MCF 10A (cell line): ENCODE data around the gene ADSS2. TPM values are rescaled to one million over a fixed set of nuclear protein-coding genes. Genes with fewer than 3 reads are reported as not detected.
A peak's percentile ranks its signal among the peaks of the same experiment; 100 is the strongest.

ENCODE experiments used
- BruUV-seq: library from RNA; stranded (reverse); fragments of 400-500 nt; replicated peaks from 2 replicates; lab custom pipeline; 2021; lab: Mats Ljungman, UMichigan
- CTCF ChIA-PET: fragments of 300-600 bp; sonication (Branson Sonifier 250); formaldehyde crosslinking; extraction: SDS; loops from one replicate; lab custom pipeline; 2021; ENCODE audit warnings: antibody characterized with exemption, inconsistent platforms; lab: Yijun Ruan, JAX
- POLR2A ChIA-PET: fragments of 300-600, 350-650 bp; sonication (Branson Sonifier 250); formaldehyde crosslinking; extraction: SDS; loops from one replicate; lab custom pipeline; 2020; ENCODE audit warnings: antibody characterized with exemption, inconsistent platforms; lab: Yijun Ruan, JAX
- DNase-seq: peaks from one replicate; pipeline ENCODE4 v3.0.0-alpha.2; 2018; ENCODE audit not compliant: unreplicated experiment
- H3K27ac Mint-ChIP-seq: one replicate; pipeline ENCODE4 v1.8.0; 2022; ENCODE audit warnings: mild to moderate bottlenecking, low read depth, mixed read lengths; ENCODE audit not compliant: unreplicated experiment
- H3K27me3 Mint-ChIP-seq: one replicate; pipeline ENCODE4 v1.8.0; 2022; ENCODE audit warnings: mixed read lengths; ENCODE audit not compliant: insufficient read depth, unreplicated experiment
- H3K36me3 Mint-ChIP-seq: one replicate; pipeline ENCODE4 v1.8.0; 2022; ENCODE audit warnings: mild to moderate bottlenecking, moderate library complexity, mixed read lengths; ENCODE audit not compliant: insufficient read depth, unreplicated experiment
- H3K4me1 Mint-ChIP-seq: one replicate; pipeline ENCODE4 v1.8.0; 2022; ENCODE audit warnings: mixed read lengths; ENCODE audit not compliant: insufficient read depth, unreplicated experiment
- H3K4me3 Mint-ChIP-seq: one replicate; pipeline ENCODE4 v1.8.0; 2022; ENCODE audit warnings: mild to moderate bottlenecking, moderate library complexity, mixed read lengths; ENCODE audit not compliant: unreplicated experiment
- H3K9me3 Mint-ChIP-seq: one replicate; pipeline ENCODE4 v1.8.0; 2022; ENCODE audit warnings: mixed read lengths; ENCODE audit not compliant: unreplicated experiment
- CTCF ChIP-seq: fragments of 200-600 bp; IDR thresholded peaks from one replicate; pipeline ENCODE4 v1.8.0; 2022; ENCODE audit warnings: antibody characterized with exemption, mild to moderate bottlenecking; ENCODE audit not compliant: unreplicated experiment
- intact Hi-C: fragments of 100-400 bp; cut with micrococcal nuclease; formaldehyde crosslinking; loops from 2 replicates; pipeline ENCODE4 v1.14.1; 2022
- total RNA-seq: library from RNA; stranded (reverse); gene quantifications from 2 replicates; pipeline ENCODE4 v1.2.3, GENCODE V29; 2022

Gene ADSS2
- total RNA-seq, 1 experiment from 2014 or later: 87.5 TPM

DNA sequence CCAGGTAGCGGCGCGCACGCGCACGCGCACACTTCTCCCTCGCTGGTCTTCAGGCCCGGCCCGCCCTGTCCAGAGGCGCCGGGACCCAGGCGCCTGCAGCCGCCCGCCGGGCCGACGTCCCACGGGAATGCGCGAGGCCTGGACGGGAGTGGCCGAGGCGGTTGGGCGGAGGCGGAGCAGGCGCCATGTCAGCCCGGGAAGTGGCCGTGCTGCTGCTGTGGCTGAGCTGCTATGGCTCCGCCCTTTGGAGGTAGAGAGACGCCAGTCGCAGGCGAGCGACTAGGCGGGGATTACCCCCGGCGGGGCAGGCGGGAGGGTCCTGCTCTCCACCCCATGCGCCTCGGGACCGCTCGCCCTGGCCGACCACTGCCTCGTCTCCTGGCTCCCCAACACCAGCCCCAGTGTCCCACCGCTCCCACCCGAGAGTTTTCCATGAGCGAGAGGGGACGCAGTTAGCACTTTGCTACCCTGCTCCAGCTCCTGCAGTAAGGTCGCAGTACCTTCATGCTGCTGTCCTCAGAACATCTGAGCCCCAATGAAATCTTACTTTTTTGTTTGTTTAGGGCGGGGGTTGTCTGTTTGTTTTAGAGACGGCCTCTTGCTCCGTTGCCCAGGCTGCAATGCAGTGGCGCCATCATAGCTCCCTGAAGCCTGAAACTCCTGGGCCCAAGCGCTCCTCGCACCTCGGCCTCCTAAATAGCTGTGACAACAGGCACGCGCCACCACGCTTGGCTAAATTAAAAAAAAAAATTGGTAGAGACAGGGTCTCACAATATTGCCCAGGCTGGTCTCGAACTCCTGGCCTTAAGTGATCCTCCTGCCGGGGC lies 9.7 kb upstream of the ADSS2 start, which contains the start of gene CATSPERE:
Gene CATSPERE, plus strand, starts transcription at position 29 of the 827 bp plus-strand sequence. Its CDS starts 157 bp downstream, at position 186.
- no peak for TF ChIP-seq CTCF
- H3K27me3 Mint-ChIP-seq: no peaks in the 10 kb centered on the region
- H3K9me3 Mint-ChIP-seq: peaks cover 7% of the 10 kb centered on the region
- no peaks in the 10 kb centered on the region for H3K36me3 Mint-ChIP-seq
- ChIA-PET POLR2A (interaction anchor here (0.6 to 1.2 kb wide), 2 partner anchors 16 to 506 kb away, joined by 3 read pairs; no protein-coding TSS in a partner anchor), CTCF (interaction anchor here (0.6 to 1.1 kb wide), 2 partner anchors 189 to 418 kb away, joined by 3 read pairs; no protein-coding TSS in a partner anchor)
- BruUV-seq: no TSS peak
- H3K4me1 Mint-ChIP-seq: peaks cover 10% of the 10 kb centered on the region
- H3K27ac Mint-ChIP-seq: peak within 1 kb of the TSS; percentile 64
- intact Hi-C loops: no loop called here
- peak within 1 kb of the TSS; percentile 67 for H3K4me3 Mint-ChIP-seq
- DNase-seq: peak; percentile 69

- intact Hi-C loops: no loop called here
- no TSS peak for BruUV-seq
- H3K4me1 Mint-ChIP-seq: peaks cover 10% of the 10 kb centered on the region
- H3K27ac Mint-ChIP-seq: no peak overlapping the region
- CTCF ChIA-PET: interaction anchor here (0.6 kb wide), 1 partner anchor 450 kb away, joined by 4 read pairs; no protein-coding TSS in a partner anchor
- H3K36me3 Mint-ChIP-seq: no peaks in the 10 kb centered on the region
- POLR2A ChIA-PET: interaction anchor here (0.6 kb wide), 1 partner anchor 138 kb away, joined by 3 read pairs; no protein-coding TSS in a partner anchor
- no peak for DNase-seq
- H3K27me3 Mint-ChIP-seq: no peaks in the 10 kb centered on the region
- no peak overlapping the region for H3K4me3 Mint-ChIP-seq
- no peak for TF ChIP-seq CTCF
- H3K9me3 Mint-ChIP-seq: peaks cover 7% of the 10 kb centered on the region
Measured at GRCh38 chr1:244460197-244460596, 8.5 kb upstream of the ADSS2 start.

DNA sequence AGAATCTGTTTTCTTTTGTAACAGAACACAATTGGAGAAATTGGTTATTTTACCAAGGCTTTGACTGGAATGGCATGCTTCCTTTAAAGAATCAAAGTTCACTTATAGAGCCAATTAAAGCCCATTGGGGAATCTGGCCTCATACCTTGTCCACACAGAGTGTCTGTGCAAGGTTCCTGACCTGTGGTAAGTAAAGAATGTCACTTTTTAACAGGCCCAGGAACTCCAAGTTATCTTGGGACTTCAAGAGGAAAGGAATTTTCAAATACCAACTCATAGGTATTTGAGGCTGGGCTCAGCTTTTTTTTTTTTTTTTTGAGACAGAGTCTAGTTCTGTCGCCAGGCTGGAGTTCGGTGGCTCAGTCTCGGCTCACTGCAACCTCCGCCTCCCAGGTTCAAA lies 7.1 kb upstream of the ADSS2 start:
- H3K27ac Mint-ChIP-seq: no peak overlapping the region
- peaks cover 10% of the 10 kb centered on the region for H3K4me1 Mint-ChIP-seq
- ChIA-PET POLR2A (no interaction called here), CTCF (no interaction called here)
- no peak for TF ChIP-seq CTCF
- intact Hi-C loops: loop anchor here (10.0 kb wide), 1 partner anchor 376 kb away; the partner anchor contains the start of gene COX20
- no peak for DNase-seq
- H3K27me3 Mint-ChIP-seq: no peaks in the 10 kb centered on the region
- H3K9me3 Mint-ChIP-seq: peaks cover 7% of the 10 kb centered on the region
- no TSS peak for BruUV-seq
- no peaks in the 10 kb centered on the region for H3K36me3 Mint-ChIP-seq
- no peak overlapping the region for H3K4me3 Mint-ChIP-seq

DNA sequence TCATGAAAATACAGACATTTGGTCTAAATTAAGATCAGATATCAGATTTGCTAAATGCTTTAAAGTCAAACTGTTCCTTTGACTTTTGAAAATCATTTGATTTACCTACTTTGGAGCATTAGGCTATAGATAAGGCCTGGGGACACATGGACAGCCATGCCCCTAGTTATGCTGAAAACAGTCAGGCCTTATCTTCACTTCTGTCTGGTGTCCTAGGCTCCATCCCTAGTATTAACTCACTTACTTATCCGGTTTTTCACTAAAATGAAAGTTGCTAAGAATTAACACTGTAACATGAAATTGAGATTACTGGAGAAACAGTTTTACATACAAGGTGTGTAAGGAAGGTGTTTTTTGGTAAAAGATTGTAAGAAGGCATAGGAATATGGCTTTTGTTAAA lies 4.9 kb upstream of the ADSS2 start:
- Mint-ChIP-seq H3K4me1 (peaks cover 16% of the 10 kb centered on the region), H3K4me3 (no peak overlapping the region), H3K27ac (no peak overlapping the region), H3K9me3 (peaks cover 7% of the 10 kb centered on the region), H3K36me3 (no peaks in the 10 kb centered on the region), H3K27me3 (no peaks in the 10 kb centered on the region)
- no peak for DNase-seq
- intact Hi-C loops: loop anchor here (10.0 kb wide), 1 partner anchor 378 kb away; the partner anchor contains the start of gene COX20
- BruUV-seq: no TSS peak
- CTCF ChIA-PET: interaction anchor here (0.7 to 1.0 kb wide), 2 partner anchors 123 to 147 kb away, joined by 3 read pairs; no protein-coding TSS in a partner anchor
- POLR2A ChIA-PET: interaction anchor here (0.7 kb wide), 1 partner anchor 517 kb away, joined by 3 read pairs; no protein-coding TSS in a partner anchor
- no peak for TF ChIP-seq CTCF
